Stomach (tissue), 4 donors: ENCODE data around the gene PRM2.

Source experiments
- EP300 ChIP-seq: sonication (generic); formaldehyde crosslinking; IDR thresholded peaks from one replicate; pipeline ENCODE4 v1.6.1; 2017; ENCODE audit warnings: antibody characterized with exemption
- POLR2A ChIP-seq, 4 donors: fragments of 450-650 bp; IDR thresholded peaks; one replicate each; pipeline ENCODE4 v1.6.1; 2016; ENCODE audit warnings: antibody characterized with exemption in 4 of 4, control low read depth in 2 of 4, mild to moderate bottlenecking in 1 of 4, moderate library complexity in 1 of 4
- POLR2AphosphoS5 ChIP-seq, 3 donors: sonication (generic); formaldehyde crosslinking; IDR thresholded peaks; one replicate each; pipeline ENCODE4 v1.6.1; 2016; ENCODE audit warnings: antibody characterized with exemption in 3 of 3
- TF ChIP-seq, protein P1 (sequence below), 7 experiments: fragments of 450-650 bp in 4 of 7; fragments of 200-600 bp in 3 of 7; sonication (generic) in 3 of 7; IDR thresholded peaks; one replicate each; pipeline ENCODE4 v1.5.1; 2016 to 2019; ENCODE audit warnings: antibody characterized with exemption in 7 of 7, control low read depth in 2 of 7, mild to moderate bottlenecking in 1 of 7

- TF ChIP-seq, protein P1, sequence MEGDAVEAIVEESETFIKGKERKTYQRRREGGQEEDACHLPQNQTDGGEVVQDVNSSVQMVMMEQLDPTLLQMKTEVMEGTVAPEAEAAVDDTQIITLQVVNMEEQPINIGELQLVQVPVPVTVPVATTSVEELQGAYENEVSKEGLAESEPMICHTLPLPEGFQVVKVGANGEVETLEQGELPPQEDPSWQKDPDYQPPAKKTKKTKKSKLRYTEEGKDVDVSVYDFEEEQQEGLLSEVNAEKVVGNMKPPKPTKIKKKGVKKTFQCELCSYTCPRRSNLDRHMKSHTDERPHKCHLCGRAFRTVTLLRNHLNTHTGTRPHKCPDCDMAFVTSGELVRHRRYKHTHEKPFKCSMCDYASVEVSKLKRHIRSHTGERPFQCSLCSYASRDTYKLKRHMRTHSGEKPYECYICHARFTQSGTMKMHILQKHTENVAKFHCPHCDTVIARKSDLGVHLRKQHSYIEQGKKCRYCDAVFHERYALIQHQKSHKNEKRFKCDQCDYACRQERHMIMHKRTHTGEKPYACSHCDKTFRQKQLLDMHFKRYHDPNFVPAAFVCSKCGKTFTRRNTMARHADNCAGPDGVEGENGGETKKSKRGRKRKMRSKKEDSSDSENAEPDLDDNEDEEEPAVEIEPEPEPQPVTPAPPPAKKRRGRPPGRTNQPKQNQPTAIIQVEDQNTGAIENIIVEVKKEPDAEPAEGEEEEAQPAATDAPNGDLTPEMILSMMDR (IDR thresholded peaks at IDR 0.05) = no peak
- TF ChIP-seq POLR2A (IDR thresholded peaks at IDR 0.05) = no peak
- no peak for TF ChIP-seq POLR2AphosphoS5 (IDR thresholded peaks at IDR 0.05)
- no peak for TF ChIP-seq EP300
Measured at GRCh38 chr16:11296351-11296705, 20.0 kb upstream of the PRM2 start.
